ENCODE data around the gene ODF2.

GRCh38 chr9:128546504-128546903 lies 90.7 kb downstream of the ODF2 start:
- TF ChIP-seq CTCF (conservative IDR thresholded peaks at IDR 0.05; ENCODE audit: low read depth, low read length): no peak
- no peak for TF ChIP-seq EZH2 (IDR thresholded peaks at IDR 0.05; ENCODE audit: borderline replicate concordance, low read depth, low read length, poor library complexity, severe bottlenecking)
